Left colon (tissue), 2 donors: ENCODE measurements around the gene TMOD1. TPM values are rescaled to one million over a fixed set of nuclear protein-coding genes. Genes with fewer than 3 reads are reported as not detected.
A peak's percentile ranks its signal among the peaks of the same experiment; 100 is the strongest.

ENCODE experiments used
- ATAC-seq: fragments of 200-7000 bp; cut with Tn5 transposase; one replicate; pipeline ENCODE4 v1.9.1; 2020; ENCODE audit warnings: mild to moderate bottlenecking, moderate library complexity
- DNase-seq, 2 donors: peaks; one replicate each; pipeline ENCODE4 v3.0.0-alpha.2; 2020
- intact Hi-C, 2 donors: fragments of 100-400 bp; cut with DNase I in 1 of 2; cut with micrococcal nuclease in 1 of 2; formaldehyde crosslinking; loops; one replicate each; pipeline versions ENCODE4 v1.11.2 to v1.14.0; 2022; cut with DNase I, micrococcal nuclease
- total RNA-seq, 2 donors: library from RNA; stranded (reverse); fragmentation: NEBNext Ultra II Directional; extraction: Animal tissue kit (Norgen Biotek cat#: 25700); gene quantifications; one replicate each; pipeline ENCODE4 v1.2.1, GENCODE V29; 2021
- donor health status: DM: no; HTN: no; CAD: no.
- donor health status: DM: yes; HTN: yes; CAD: no.

Gene TMOD1
- total RNA-seq, 2 donors from 2014 or later, result 1.9 to 5.6 TPM

DNA sequence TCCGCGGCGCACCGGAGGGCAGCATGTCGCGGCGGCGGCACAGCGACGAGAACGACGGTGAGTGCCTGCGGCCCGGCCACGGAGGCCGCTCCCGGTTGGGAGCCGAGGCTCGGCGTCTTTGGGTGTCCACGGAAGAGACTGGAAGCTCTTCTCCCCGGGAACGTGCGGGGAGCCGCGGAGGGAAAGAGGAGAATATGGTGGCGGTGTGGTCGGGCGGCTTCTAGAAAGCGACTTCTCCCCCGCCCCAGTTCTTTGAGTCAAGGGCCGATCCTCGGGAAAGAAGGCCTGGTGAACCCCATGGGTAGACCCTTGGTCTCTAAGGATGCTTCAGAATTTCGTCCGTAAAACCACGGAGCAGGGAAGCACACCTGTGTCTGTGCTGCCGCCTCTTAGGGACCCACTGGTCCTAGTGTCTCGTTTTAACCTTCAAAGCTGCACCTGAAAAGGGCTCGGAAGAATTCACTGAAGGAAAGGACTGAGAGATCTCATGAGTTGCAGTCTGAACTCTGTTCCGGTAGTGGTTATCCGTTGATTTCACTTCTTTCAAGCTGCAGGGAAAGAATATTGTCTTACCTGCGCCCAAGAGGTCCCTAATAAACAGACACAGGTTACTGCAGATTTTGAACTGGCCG, 132.5 kb downstream of the TMOD1 start:
- ATAC-seq, result peak; percentile 8
- no peak for DNase-seq
- intact Hi-C loops, result no loop called here

DNA sequence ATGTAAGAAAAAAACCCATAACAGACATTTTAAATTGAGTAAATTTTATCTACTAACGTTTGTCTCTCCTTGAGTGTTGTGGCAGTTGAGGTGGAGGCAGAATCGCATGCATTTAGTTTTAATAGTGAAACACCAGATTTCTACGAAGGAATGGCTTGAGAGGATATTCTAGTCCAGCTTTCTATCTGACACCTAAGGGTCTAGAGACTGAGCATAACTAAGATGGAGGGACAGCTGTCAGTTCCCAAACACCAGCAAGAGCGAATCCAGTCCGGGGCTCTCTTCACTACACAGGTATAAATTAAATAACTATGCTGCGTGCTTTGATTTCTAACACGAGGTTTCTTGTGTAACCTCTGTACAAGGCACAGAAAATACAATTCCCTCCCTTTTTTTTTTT, 133.6 kb downstream of the TMOD1 start:
- DNase-seq, result no peak
- no peak for ATAC-seq
- intact Hi-C loops, result no loop called here

DNA sequence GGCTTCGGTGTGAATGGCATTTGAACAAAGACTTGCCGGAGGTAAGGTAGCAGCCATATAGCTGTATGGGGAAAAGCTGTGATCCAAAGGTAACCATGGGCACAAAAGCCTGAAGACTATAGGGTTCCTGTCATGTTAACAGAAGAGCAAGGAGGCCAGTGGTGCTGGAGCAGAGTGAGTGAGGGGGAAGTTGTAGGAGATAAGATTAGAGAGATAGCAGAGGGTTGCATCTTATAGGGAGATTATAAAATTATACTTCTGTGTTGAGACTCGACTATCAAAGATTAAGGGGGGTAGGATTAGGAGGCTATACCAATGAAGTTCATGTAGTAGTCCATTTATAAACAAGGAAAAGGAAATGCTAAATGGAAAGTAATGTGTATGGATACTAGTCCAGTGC, 135.4 kb downstream of the TMOD1 start:
- intact Hi-C loops, result no loop called here
- DNase-seq, result no peak
- no peak for ATAC-seq

- ATAC-seq, result no peak
- intact Hi-C loops, result no loop called here
- DNase-seq, result no peak
These were observed 137.2 kb downstream of the TMOD1 start for GRCh38 chr9:97638666-97639065.

- intact Hi-C loops, result loop anchor here in 1 of 2 donors (5.0 kb wide), 1 partner anchor 42 kb away; no protein-coding TSS in a partner anchor
- ATAC-seq (no peak), DNase-seq (no peak)
These were observed 138.9 kb downstream of the TMOD1 start for GRCh38 chr9:97640325-97640724.

- ATAC-seq, result no peak
- no peak for DNase-seq
- intact Hi-C loops, result no loop called here
These were observed 144.3 kb downstream of the TMOD1 start for GRCh38 chr9:97645720-97646119.

DNA sequence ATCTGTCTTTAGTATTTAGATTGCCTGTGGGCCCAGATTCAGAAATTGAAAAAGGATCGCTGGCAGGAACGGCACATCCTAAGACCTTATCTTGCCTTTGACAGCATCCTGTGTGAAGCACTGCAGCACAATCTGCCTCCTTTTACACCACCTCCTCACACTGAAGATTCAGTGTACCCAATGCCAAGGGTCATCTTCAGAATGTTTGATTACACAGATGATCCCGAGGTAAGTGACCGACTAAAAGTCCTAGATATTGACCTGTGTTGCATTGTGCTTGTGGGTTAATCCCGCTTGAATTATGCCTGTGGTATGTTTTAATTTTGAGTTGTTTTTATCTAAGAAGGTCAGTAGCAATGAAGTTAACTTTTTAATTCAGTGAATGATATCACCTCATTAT, 146.5 kb downstream of the TMOD1 start:
- DNase-seq (no peak), ATAC-seq (no peak)
- intact Hi-C loops, result no loop called here

Other genes starting within 250 kb of the TMOD1 start
- 1 to 10 TPM; 1.2 to 2.0 TPM for gene CCDC180, start 194.0 kb upstream of the TMOD1 start, total RNA-seq
- gene TDRD7, start 89.6 kb upstream of the TMOD1 start, total RNA-seq, result 10 to 100 TPM; 30.7 to 37.7 TPM
- gene TSTD2, start 131.7 kb downstream of the TMOD1 start, total RNA-seq, result 10 to 100 TPM; 12.6 to 22.4 TPM
- gene NCBP1, start 132.2 kb downstream of the TMOD1 start, total RNA-seq, result 10 to 100 TPM; 29.0 to 34.0 TPM
- 10 to 100 TPM; 10.0 to 10.1 TPM for gene XPA, start 195.7 kb downstream of the TMOD1 start, total RNA-seq